HG02943 (cell line): ENCODE data around the gene LARGE1.

Source experiments
- ATAC-seq: cut with Tn5 transposase; IDR thresholded peaks from one replicate; pipeline ENCODE4 v1.9.1; 2021; ENCODE audit warnings: mild to moderate bottlenecking, low read depth, moderate library complexity; ENCODE audit not compliant: unreplicated experiment

LARGE1 gene

DNA sequence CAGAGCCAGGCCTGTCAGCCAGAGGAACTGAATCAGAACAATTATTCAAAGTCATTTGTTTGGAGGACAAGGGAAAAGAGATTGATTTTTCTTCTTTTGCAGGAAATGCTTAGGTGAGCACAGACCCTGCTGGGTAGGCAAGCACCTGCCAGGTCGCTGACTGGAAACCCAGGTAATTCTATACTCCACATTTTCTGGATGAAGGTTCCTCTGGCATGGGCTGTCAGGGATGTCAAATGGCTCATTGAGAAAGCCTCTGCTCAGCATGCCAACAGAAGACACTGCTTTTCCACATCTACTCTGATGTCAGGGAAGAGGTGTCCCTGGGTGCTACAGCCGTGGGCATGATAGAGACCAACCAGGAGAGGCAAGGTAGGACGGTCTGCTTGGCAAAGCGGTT, 695.4 kb downstream of the LARGE1 start:
- no peak for ATAC-seq
